ENCODE measurements around the gene IMMP2L. TPM values are rescaled to one million over a fixed set of nuclear protein-coding genes. Genes with fewer than 3 reads are reported as not detected.
A peak's percentile ranks its signal among the peaks of the same experiment; 100 is the strongest.

The IMMP2L gene
- total and polyA plus RNA-seq, 2 of the 13 experiments (the other 11 are each of a cell fraction or from before 2014, with no cell fraction given) = 7.8 to 16.9 TPM

- TF ChIP-seq SP1 (IDR thresholded peaks at IDR 0.05) (no peak), SP1 (CRISPR knock-in tag; IDR thresholded peaks at IDR 0.05) (no peak), MTERF4 (CRISPR knock-in tag; IDR thresholded peaks at IDR 0.05) (no peak), RXRA (CRISPR knock-in tag; IDR thresholded peaks at IDR 0.05) (peak; percentile 68; the same call in 1 of the 2 replicates), HNF4A (CRISPR knock-in tag; IDR thresholded peaks at IDR 0.05) (peak; percentile 33; the same call in 1 of the 2 replicates), NCOA2 (CRISPR knock-in tag; IDR thresholded peaks at IDR 0.05) (no peak), RXRB (CRISPR knock-in tag; IDR thresholded peaks at IDR 0.05; ENCODE audit: borderline replicate concordance) (peak; percentile 78), ZNF432 (CRISPR knock-in tag; IDR thresholded peaks at IDR 0.05; ENCODE audit: borderline replicate concordance) (no peak), SKIL (CRISPR knock-in tag; IDR thresholded peaks at IDR 0.05; ENCODE audit: borderline replicate concordance) (no peak), BHLHE40 (IDR thresholded peaks at IDR 0.05; ENCODE audit: low read length) (no peak), ZNF788 (CRISPR knock-in tag; IDR thresholded peaks at IDR 0.05; ENCODE audit: borderline replicate concordance) (no peak), ZFY (CRISPR knock-in tag; IDR thresholded peaks at IDR 0.05) (peak; percentile 12; the same call in 1 of the 2 replicates), ZNF749 (CRISPR knock-in tag; IDR thresholded peaks at IDR 0.05; ENCODE audit: borderline replicate concordance) (no peak), NCOA1 (CRISPR knock-in tag; IDR thresholded peaks at IDR 0.05) (no peak), THRA (CRISPR knock-in tag; IDR thresholded peaks at IDR 0.05; ENCODE audit: borderline replicate concordance) (peak; percentile 87; the same call in 1 of the 2 replicates), BCL6 (CRISPR knock-in tag; IDR thresholded peaks at IDR 0.05) (peak; percentile 51; the same call in 1 of the 2 replicates), PATZ1 (CRISPR knock-in tag; IDR thresholded peaks at IDR 0.05) (peak; percentile 45; the same call in 1 of the 2 replicates), SOX13 (IDR thresholded peaks at IDR 0.05) (no peak), SOX13 (CRISPR knock-in tag; conservative IDR thresholded peaks at IDR 0.05 in 1 of 2, IDR thresholded peaks at IDR 0.05 in 1 of 2) (peak in 1 of 2 experiments; percentile 23; a peak in 1 of 4 replicates), ATAD3A (CRISPR knock-in tag; IDR thresholded peaks at IDR 0.05) (no peak), SALL1 (CRISPR knock-in tag; IDR thresholded peaks at IDR 0.05) (peak; percentile 25; the same call in 1 of the 2 replicates), HINFP (CRISPR knock-in tag; IDR thresholded peaks at IDR 0.05; ENCODE audit: low read depth) (no peak)
Observed at GRCh38 chr7:111162692-111163091, 399.6 kb downstream of the IMMP2L start (continued).

Measured in HepG2 (cell line).